KOPT-K1 (cell line): ENCODE results near the gene NAA15.
"Not testable (repeated sequence)": the region's sequence is repeated elsewhere in the genome, so short reads cannot be mapped to it uniquely, and the experiment has no call there.

Experiments used
- H3K27ac ChIP-seq: fragments of 200-600 bp; sonication (generic); 2 replicates; pipeline ENCODE4 v1.5.1; 2016; ENCODE audit warnings: antibody characterized with exemption, mild to moderate bottlenecking, low read depth, low read length; ENCODE audit not compliant: poor library complexity, severe bottlenecking
- H3K36me3 ChIP-seq: fragments of 200-600 bp; sonication (generic); 2 replicates; pipeline ENCODE4 v1.5.1; 2017; ENCODE audit warnings: antibody characterized with exemption, mild to moderate bottlenecking, low read length, moderate library complexity; ENCODE audit not compliant: insufficient read depth
- H3K9me3 ChIP-seq: fragments of 200-600 bp; sonication (generic); 2 replicates; pipeline ENCODE4 v1.5.1; 2017; ENCODE audit warnings: antibody characterized with exemption, low read length, mild to moderate bottlenecking; ENCODE audit not compliant: insufficient read depth, poor library complexity, severe bottlenecking

Gene NAA15

GRCh38 chr4:139460565-139460964 lies 159.3 kb downstream of the NAA15 start:
- Histone ChIP-seq H3K9me3 (peaks cover under 1% of the 10 kb centered on the region), H3K27ac (no peak overlapping the region), H3K36me3 (no peaks in the 10 kb centered on the region; the same call in 1 of the 2 replicates)

- Histone ChIP-seq H3K36me3 (no peaks in the 10 kb centered on the region; the same call in 1 of the 2 replicates), H3K9me3 (peaks cover 4% of the 10 kb centered on the region), H3K27ac (no peak overlapping the region)
Measured at GRCh38 chr4:139461022-139461628, 159.8 kb downstream of the NAA15 start.

- not testable (repeated sequence) for H3K36me3 ChIP-seq, H3K27ac ChIP-seq
- peaks cover 21% of the 10 kb centered on the region for H3K9me3 ChIP-seq
Measured at GRCh38 chr4:139464512-139464911, 163.2 kb downstream of the NAA15 start.

GRCh38 chr4:139465922-139466321 lies 164.6 kb downstream of the NAA15 start:
- Histone ChIP-seq H3K27ac (no peak overlapping the region), H3K36me3 (no peaks in the 10 kb centered on the region), H3K9me3 (peaks cover 30% of the 10 kb centered on the region)

GRCh38 chr4:139468756-139469155 lies 167.5 kb downstream of the NAA15 start:
- Histone ChIP-seq H3K9me3 (peaks cover 43% of the 10 kb centered on the region), H3K36me3 (peaks cover 11% of the 10 kb centered on the region)
- not testable (repeated sequence) for H3K27ac ChIP-seq

GRCh38 chr4:139469216-139469615 lies 167.9 kb downstream of the NAA15 start:
- Histone ChIP-seq H3K36me3 (peaks cover 11% of the 10 kb centered on the region), H3K9me3 (peaks cover 43% of the 10 kb centered on the region), H3K27ac (no peak overlapping the region)
